ENCODE data around the gene TENM3. TPM values are rescaled to one million over a fixed set of nuclear protein-coding genes. Genes with fewer than 3 reads are reported as not detected.

Gene TENM3
- total RNA-seq, 1 donor from 2014 or later: not detected

DNA sequence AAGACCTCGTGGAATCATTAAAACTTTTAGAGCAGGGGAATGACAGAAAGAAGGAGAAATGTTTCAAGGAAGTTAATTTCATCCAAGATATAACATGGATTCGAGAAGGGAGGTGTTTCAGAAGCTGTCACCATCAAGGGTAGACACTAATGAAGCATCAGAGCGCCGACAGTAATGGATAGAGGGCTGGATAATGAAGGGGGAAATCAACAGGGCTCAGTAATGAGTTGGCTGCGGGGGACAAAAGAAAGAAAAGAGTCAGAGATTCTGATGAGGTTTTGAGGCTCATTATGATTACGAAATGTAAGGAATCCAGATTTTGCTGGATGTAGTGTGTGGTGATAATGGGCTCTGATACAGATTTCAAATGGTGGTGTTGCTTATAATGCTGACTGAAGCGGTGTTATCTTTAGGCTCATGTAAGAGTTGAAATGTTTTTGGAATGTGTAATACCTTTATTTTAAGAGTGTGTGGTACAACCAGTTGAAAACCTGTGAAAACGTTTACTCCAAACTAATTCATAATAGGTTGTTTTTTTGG is 39.3 kb upstream of the TENM3 start:
- intact Hi-C loops (cut with micrococcal nuclease): no loop called here
- DNase-seq (no peak), ATAC-seq (ENCODE audit: low read depth) (no peak)
- ChIA-PET POLR2A (no interaction called here), CTCF (no interaction called here)
- TF ChIP-seq, protein P1, sequence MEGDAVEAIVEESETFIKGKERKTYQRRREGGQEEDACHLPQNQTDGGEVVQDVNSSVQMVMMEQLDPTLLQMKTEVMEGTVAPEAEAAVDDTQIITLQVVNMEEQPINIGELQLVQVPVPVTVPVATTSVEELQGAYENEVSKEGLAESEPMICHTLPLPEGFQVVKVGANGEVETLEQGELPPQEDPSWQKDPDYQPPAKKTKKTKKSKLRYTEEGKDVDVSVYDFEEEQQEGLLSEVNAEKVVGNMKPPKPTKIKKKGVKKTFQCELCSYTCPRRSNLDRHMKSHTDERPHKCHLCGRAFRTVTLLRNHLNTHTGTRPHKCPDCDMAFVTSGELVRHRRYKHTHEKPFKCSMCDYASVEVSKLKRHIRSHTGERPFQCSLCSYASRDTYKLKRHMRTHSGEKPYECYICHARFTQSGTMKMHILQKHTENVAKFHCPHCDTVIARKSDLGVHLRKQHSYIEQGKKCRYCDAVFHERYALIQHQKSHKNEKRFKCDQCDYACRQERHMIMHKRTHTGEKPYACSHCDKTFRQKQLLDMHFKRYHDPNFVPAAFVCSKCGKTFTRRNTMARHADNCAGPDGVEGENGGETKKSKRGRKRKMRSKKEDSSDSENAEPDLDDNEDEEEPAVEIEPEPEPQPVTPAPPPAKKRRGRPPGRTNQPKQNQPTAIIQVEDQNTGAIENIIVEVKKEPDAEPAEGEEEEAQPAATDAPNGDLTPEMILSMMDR (IDR thresholded peaks at IDR 0.05): no peak
- no peaks in the 10 kb centered on the region for H3K27me3 Mint-ChIP-seq
- H3K4me1 Mint-ChIP-seq: no peaks in the 10 kb centered on the region
- no peak overlapping the region for H3K4me3 Mint-ChIP-seq
- no peaks in the 10 kb centered on the region for H3K36me3 Mint-ChIP-seq (ENCODE audit: low read depth)
- no peak overlapping the region for H3K27ac Mint-ChIP-seq
- H3K9me3 Mint-ChIP-seq: no peaks in the 10 kb centered on the region

DNA sequence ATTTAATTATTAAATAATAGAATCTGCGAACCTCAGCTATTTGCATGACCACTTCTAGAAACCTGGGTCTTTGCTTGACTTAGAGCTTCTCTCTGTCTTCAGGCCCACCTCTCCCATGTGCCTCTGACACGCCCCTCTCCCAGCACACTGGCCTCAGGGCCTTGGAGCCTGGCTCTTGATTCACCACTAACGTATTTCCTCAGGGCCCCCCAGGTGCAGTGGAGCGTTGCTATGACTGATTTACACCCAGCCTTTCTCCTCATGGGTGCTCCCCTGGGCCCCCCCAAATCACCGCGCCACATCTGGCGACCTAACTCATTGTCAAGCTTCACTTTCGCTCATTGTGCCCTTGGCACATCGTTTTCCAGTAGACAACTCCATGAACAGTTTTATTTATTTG is 37.9 kb upstream of the TENM3 start:
- Mint-ChIP-seq H3K4me3 (no peak overlapping the region), H3K36me3 (ENCODE audit: low read depth) (no peaks in the 10 kb centered on the region), H3K4me1 (no peaks in the 10 kb centered on the region), H3K27me3 (no peaks in the 10 kb centered on the region), H3K27ac (no peak overlapping the region), H3K9me3 (no peaks in the 10 kb centered on the region)
- ChIA-PET CTCF (no interaction called here), POLR2A (no interaction called here)
- DNase-seq: no peak
- intact Hi-C loops (cut with micrococcal nuclease): no loop called here
- TF ChIP-seq, protein P1 (IDR thresholded peaks at IDR 0.05): no peak
- ATAC-seq (ENCODE audit: low read depth): no peak

GRCh38 chr4:182206266-182206665 is 36.9 kb upstream of the TENM3 start:
- Mint-ChIP-seq H3K4me3 (no peak overlapping the region), H3K27ac (no peak overlapping the region), H3K9me3 (no peaks in the 10 kb centered on the region), H3K27me3 (no peaks in the 10 kb centered on the region), H3K4me1 (no peaks in the 10 kb centered on the region), H3K36me3 (ENCODE audit: low read depth) (no peaks in the 10 kb centered on the region)
- ATAC-seq (ENCODE audit: low read depth) (no peak), DNase-seq (no peak)
- intact Hi-C loops (cut with micrococcal nuclease): no loop called here
- CTCF ChIA-PET: no interaction called here
- TF ChIP-seq, protein P1 (IDR thresholded peaks at IDR 0.05): no peak
- POLR2A ChIA-PET: no interaction called here

DNA sequence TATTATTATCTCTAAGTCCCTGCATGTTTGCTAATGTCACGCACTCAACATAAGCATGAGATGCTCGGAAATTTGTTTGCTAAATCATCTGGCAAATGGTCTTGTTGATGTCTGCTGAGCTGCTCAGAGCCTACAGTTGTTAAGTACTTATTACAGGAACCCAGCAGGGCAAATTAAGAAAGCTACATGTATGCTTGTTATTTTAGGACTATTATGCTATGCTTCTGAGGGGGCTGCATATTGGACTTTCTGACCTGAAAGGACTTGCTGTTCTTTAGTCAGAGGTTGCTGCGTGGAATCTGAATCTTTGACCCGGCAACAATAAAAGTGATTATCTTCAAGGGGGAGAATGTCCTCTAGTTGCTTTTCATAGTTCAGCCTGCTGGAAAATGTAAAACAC is 36.3 kb upstream of the TENM3 start:
- Mint-ChIP-seq H3K4me3 (no peak overlapping the region), H3K4me1 (no peaks in the 10 kb centered on the region), H3K27me3 (no peaks in the 10 kb centered on the region), H3K36me3 (ENCODE audit: low read depth) (no peaks in the 10 kb centered on the region), H3K9me3 (no peaks in the 10 kb centered on the region), H3K27ac (no peak overlapping the region)
- intact Hi-C loops (cut with micrococcal nuclease): no loop called here
- ChIA-PET POLR2A (no interaction called here), CTCF (no interaction called here)
- DNase-seq (no peak), ATAC-seq (ENCODE audit: low read depth) (no peak)
- TF ChIP-seq, protein P1 (IDR thresholded peaks at IDR 0.05): no peak

DNA sequence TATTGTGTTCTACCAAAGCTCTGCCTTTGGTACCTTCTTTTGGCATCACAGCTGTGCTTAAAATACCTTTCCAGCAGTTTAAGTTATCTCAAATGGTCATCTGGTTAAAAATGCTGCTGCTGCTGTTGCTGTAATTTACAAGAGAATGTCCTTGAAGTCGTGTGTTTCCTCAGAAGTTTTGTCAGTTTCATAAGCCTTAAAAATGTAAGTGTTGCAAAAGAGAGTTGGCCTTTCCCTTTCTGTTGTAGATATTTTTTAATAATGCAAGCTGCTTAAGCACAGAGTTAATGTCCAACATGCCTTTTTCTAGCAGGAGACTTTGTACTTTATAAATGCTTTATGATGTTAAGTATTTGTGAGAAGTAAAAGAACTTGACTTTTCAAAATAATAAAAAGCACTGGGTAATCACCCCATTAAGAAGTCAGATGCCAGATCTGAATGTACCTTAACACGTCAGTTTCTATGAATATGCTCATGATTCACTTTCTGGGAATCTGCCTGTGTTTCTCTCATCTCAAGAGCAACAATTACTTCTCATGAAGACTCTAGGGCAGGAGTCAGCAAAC is 35.3 kb upstream of the TENM3 start:
- intact Hi-C loops (cut with micrococcal nuclease): no loop called here
- no peaks in the 10 kb centered on the region for H3K27me3 Mint-ChIP-seq
- ChIA-PET POLR2A (no interaction called here), CTCF (no interaction called here)
- no peaks in the 10 kb centered on the region for H3K9me3 Mint-ChIP-seq
- no peaks in the 10 kb centered on the region for H3K4me1 Mint-ChIP-seq
- no peaks in the 10 kb centered on the region for H3K36me3 Mint-ChIP-seq (ENCODE audit: low read depth)
- H3K4me3 Mint-ChIP-seq: no peak overlapping the region
- DNase-seq: no peak
- TF ChIP-seq, protein P1 (IDR thresholded peaks at IDR 0.05): no peak
- no peak for ATAC-seq (ENCODE audit: low read depth)
- no peak overlapping the region for H3K27ac Mint-ChIP-seq
